ENCODE data around the gene MNX1.

The MNX1 gene

DNA sequence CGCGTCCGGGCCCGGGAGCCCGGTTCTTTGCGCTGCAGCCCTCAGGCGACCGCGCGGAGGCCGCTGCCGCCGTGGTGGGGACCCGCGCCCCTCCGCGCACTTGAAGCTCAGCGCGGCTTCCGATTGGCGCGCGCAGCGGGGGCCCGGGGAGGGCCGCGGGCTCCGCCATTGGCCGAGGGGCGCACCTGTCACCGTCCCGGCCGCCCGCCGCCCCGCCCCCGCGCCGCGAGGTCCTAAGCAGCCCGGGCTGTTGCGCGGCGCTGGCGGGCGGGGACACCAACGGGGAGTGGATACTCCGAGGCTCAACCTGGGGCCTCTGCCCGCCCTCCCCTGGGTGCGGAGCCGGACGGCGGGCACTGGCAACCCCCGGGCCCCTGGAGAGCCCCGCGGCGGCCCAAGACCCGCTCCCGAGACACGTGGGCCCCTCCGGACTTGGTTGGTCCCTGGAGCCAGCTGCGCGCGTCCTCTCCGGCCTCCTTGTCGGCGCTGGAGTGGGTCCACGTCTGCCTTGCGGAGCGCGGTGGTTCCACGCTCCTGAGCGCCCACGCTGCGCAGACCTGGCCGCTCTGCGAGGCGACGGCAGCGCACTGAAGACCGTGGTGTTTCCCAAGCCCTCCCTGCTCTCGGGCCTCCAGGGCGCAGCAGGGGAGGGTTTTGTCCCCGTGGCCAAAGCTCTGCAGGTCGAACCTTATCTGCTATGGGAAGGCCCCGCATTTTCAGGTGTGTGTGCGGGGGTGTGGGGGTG, at the start of gene MNX1:
MNX1 (minus strand) TSS at position 76 of the 745 bp plus-strand sequence. CDS start 313 bp downstream, outside the sequence.
- no peak for DNase-seq (ENCODE audit: low read depth, low spot score)

DNA sequence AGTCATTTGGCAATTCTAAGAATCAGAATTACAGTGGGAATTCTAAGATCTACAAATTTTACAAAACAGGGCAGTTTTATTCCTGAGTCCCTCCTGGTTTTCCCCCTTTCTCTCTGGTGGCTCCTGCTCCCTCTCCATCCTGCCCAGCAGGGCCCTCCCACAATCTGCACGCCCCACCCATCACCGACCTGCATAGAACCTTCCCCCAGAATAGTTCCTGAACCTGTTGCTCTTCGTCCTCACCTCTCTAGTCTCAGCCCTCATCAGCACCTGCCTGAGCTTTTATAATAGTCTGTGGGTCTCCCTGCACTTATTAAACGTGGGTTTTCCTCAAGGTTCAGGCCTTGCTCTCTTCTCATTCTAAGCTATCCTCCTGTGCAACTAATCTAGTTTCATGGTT, 49.1 kb upstream of the MNX1 start:
- DNase-seq (ENCODE audit: low read depth, low spot score), result no peak

DNA sequence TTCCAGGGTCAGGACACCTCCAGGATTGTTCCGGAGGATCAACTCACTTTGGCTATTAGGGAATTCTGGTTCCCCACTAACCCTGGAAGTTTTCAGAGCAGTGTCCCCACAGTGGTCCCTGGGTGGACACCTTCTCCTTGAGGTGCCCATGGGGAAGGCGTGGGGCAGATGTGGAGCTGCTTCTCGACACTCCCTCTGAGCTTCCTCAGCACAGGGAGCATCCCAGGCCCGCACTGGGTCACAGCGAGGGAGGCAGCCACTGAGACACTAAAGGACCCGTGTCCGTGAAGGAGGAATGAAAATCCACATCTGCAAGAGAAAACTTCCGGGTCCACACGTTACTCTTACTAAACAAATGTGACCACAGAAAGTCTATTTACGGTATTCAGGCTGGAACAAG, 48.2 kb upstream of the MNX1 start:
- DNase-seq (ENCODE audit: low read depth, low spot score), result no peak

DNA sequence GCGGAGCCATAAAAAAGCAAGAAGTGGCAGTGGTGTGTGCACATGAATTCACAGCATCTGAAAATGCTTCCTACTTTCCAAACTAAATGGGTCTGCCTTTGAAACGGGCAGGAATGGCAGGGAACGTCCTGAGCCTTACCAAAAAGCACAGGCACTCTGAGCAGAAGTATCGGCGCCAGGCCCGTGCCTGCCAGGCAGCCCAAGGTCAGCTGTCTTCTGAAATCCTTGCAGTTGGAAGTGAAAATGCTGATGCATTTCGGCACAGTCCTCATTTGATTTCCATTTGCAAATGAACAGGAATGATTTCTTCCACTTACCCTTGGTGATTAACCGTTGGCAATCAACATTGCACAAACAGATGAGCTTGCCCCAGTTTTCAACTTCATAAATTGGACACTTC, 47.6 kb upstream of the MNX1 start:
- no peak for DNase-seq (ENCODE audit: low read depth, low spot score)

DNA sequence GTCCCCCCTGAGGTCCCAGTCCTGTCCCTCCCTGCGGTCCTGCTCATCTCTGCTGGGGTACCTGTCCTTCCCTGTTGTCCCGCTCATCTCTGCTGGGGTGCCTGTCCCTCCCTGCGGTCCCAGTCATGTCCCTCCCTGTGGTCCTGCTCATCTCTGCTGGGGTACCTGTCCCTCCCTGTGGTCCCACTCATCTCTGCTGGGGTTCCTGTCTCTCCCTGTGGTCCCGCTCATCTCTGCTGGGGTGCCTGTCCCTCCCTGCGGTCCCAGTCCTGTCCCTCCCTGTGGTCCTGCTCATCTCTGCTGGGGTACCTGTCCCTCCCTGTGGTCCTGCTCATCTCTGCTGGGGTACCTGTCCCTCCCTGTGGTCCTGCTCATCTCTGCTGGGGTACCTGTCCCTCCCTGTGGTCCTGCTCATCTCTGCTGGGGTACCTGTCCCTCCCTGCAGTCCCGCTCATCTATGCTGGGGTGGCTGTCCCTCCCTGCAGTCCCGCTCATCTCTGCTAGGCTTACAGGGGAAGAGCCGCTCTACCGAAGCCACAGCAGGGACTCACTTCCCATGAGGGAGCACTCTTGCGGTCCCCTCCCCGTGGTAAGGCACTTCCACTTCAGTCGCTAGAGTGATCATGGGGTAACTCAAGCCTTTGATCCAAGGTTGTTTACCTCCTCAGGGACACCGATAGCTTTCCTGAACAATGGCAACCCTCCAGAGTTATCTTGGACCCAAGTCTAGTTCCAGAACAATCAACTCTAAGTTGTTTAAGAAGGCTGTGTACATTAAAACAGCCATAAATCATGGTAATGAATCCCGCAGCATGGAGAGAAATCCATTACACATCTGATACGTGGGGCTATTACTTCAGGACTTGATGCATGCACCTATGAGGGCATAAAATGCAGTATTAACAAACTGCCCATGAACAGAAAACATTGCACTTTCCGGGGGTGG, 46.8 kb upstream of the MNX1 start:
- no peak for DNase-seq (ENCODE audit: low read depth, low spot score)

DNA sequence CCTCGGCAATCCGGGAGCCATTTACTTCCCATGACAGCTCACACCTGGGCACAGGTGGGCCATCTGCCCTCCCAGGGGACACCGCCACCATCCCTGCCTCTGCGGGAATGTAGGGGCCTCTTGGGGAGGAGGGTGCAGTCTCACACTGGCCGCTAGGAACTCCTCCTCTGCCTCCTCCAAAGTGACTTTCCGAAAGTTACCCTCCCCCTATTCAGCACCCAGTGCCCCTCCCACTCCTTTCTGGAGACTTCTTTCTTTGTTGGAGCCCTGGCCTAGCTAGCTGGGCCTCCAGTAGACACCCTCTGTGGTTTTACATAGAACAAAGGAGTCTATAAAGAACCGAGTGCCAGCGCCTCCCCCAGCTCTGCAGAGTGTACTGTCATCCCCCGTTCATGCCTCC, 45.8 kb upstream of the MNX1 start:
- DNase-seq (ENCODE audit: low read depth, low spot score), result no peak

DNA sequence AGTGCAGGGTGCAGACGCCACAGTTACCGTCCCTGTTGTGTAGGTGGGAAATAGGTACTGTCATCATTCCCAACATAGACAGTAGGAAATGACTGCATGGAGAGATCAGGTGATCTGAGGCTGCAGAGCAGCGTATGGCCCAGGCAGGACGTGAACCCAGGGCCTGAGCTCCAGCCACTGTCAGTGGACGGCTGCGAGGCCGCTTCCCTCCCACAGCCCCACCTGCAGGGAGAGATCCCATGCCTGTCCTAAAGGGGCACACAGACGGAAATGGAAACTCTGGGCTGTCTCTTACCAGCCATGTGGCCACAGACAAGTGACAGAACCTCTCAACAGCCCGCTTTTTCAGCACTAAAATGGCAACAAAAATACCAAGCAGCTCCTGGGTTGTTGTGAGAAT, 44.5 kb upstream of the MNX1 start:
- no peak for DNase-seq (ENCODE audit: low read depth, low spot score)

DNA sequence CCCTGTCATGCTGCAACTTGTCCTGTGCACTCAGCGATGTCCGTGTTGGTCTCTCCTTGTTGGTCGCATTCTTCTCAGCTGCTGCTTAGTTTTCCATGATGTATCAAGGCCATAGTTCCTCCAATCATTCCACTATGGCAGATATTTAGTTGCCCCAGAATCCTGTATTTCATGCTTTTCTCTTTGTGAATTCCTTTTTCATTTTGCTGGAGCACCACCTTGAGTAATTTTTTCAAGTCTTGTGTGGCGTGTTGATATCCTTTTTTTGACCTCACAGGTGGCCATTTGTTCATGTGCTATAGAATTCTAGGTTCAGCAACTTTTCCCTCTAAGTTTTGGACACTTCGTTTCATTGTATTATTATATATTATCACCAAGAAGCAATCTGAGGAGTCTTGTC, 42.7 kb upstream of the MNX1 start:
- no peak for DNase-seq (ENCODE audit: low read depth, low spot score)

DNA sequence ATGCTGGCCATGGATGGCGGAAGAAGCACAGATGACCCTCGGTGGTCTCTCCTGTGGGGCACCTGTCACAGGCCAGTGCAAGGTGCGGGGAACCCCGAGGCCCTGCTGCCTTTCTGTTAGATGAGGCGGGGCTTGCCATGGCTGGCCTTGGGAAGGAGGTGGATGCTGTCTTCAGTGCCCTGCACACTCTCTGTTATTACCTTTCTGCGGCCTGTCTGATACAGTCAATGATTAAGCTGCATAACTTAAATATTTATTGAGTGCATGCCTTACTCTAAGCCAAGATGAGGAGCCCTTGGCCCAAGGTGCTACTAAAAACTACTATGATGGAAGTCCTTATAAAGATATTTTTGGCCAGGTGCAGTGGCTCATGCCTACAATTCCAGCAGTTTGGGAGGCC, 36.7 kb upstream of the MNX1 start:
- DNase-seq (ENCODE audit: low read depth, low spot score), result no peak

DNA sequence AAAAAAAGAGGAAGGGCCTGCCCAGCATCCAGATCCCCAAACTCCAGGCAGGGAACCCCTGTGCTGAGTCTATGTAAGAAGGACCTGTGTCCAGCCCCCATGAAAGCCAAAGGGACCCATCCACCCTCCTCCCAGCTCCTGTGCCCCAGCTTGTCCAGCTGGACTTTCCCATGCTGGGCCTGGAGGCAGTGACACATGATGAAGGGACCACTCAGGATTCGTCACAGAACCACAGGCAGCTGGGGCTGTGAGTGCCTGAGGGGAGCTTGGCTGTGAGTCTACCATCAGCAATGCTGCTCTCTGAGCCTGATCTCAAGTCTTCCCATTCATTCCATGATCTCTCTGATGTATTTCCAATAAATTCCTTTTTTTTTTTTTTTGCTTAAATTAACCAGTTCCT, 36.2 kb upstream of the MNX1 start:
- DNase-seq (ENCODE audit: low read depth, low spot score), result no peak

DNA sequence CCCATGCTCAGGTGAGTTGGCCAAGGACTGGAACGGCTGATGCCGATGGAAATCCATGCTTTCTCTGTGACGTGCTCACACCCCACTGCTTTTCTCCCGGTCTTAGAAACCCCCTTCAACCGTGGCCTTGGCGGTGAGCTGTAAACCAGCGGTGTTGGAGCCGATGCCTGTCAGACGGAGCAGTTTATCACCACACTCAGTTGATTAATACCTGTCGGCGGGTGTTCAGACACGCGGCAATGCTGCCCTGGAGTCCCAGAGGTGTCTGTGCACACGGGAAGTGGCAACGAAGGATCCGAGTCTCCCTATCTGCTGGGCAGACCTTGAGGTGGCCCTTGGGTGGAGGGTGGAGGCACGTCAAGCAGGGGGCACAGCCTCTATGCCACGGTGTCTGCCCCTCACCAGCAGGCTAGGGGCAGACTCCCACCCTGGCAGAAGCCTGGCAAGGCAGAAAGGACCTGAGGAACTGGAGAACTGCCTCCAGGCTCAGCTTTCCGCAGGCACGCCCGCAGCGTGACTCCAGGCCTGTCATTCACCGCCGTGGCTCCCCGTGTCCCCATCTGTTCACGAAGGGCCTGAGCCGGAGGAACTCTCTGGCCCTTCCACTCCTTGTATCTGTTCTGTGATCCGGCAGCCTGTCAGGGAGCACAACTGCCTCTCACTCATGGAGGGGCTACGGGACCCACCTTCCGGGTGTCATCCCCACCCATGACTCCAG, 34.6 kb upstream of the MNX1 start:
- DNase-seq (ENCODE audit: low read depth, low spot score), result no peak

DNA sequence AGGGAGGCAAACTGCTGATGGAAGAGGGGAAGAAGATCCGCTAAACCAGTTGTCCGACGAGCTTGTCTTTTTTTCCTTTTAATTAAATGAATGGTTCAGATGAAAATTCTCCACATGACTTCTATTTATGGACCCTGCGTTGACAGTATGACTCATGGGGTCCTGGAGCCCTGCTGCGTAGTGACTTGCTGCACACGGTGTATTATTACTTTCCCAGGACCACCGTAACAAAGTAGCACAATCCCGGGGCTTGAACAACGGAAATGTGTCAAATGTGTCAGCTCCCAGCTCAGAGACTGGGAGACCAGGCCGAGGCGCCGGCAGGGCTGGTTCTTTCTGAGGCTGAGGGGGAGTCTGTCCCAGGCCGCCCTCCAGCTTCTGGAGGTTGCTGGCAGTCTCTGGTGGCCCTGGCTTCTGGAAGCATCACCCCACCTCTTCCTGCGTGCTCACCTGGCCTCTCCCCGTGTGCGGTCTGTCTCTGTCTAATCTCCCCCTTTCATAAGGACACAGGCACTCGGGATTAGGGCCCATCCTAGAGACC, 33.8 kb upstream of the MNX1 start:
- DNase-seq (ENCODE audit: low read depth, low spot score), result no peak

DNA sequence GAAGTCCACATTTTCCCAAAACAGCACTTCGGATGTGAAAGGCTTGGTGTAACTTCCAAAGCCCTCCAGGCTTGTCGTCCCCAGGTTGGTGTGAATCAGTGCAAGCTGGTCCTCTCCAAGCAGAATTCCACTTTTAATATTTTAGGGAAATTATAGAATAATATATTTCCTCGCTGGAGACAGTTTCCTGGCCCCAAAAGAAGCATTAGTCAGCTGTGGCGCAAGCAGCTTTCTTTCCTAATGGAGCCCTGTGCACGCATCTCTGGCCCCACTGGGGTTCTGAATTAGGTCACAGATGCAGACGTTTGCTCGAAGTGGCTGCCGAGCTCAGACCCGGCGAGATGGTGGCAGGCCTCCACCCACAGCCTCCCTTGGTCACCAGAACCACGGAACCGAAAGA, 33.3 kb upstream of the MNX1 start:
- no peak for DNase-seq (ENCODE audit: low read depth, low spot score)

DNA sequence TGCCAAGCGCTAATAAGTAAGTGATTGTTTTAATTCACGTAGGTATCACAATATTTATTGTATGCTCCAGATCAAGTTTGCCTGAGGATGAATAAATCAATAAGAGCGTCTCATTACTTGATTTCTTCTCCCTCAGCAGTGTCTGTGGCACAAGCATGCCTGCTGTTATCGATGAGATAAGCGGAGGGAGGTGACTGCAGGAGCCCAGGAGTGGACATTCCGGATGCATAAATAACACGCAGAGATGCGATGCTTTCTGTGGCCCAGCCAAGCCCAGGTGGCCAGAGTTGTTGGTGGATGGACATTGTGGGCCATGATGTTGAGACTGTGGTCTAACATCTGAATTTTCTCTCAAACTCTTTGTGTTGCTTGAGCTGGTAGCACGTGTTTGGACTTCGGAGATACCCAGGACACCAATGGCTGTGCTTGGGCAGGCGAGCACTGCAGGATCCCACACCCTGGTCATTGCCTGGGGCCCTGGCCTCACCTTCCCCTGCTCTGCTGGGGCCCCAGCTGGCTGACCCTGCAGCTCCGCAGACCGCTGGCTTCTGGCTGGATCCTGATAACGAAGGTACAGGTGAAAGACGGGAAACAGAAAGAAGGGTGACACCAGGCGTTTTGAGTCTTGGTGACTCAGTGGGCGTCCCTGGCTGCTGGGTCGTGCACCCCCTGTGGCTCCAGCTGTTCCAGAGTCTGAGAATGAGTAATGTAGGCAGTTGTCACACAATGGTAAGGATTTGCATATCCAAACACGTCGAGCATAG, 31.2 kb upstream of the MNX1 start:
- DNase-seq (ENCODE audit: low read depth, low spot score), result no peak

DNA sequence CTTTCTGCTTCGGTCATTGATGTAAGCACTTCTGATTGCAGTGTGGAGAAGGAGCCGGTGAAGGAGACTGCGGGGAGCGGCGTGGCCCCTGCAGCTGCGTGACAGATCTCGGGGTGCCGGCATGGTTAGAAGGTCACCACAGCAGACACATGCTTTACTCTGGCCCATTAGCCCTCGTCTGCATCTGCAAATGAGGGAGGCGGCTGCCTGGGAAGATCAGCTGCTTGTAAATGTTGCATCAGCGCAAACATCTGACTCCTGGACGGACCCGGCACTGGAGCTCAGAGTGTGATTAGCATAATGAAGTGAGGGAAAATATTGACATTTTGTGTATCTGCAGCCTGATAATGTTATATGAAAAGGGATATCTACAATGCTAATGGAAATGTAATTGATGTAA, 30.5 kb upstream of the MNX1 start:
- DNase-seq (ENCODE audit: low read depth, low spot score), result no peak

DNA sequence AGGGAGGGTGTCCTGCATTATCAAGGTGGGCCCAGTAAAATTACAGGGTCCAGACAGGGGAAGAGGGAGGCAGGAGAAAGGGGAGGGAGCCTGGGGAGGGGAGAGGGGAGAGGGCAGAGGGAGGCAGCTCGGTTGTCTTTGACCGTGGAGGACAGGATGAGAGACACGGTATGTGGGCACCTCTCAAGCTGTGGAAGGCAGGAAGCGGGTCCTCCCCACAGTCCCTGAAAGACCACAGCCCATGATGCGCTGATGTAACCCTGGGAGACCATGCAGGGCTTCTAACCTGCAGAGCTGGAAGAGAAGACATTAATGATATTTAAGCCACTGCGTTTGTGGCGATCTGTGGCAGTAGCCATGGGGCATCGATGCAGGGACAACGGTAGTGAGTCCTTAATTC, 27.2 kb upstream of the MNX1 start:
- no peak for DNase-seq (ENCODE audit: low read depth, low spot score)

DNA sequence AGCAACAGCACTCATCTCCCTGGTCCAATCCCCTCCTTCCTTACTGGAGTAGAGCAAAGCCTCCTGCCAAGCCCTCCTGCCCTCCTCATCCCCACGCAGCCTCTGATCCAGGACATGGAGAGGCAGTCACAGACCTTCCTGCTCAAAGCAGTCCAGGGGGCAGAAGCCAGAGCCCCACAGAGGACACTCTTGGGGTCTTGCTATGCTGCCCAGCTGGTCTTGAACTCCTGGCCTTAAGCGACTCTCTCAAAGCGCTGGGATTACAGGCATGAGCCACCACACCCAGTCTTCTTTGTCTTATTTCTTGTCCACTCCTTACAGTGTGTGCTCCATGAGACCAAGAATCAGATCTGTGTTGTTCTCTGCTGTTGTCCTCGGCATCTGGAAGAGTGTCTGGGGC, 26.6 kb upstream of the MNX1 start:
- no peak for DNase-seq (ENCODE audit: low read depth, low spot score)

DNA sequence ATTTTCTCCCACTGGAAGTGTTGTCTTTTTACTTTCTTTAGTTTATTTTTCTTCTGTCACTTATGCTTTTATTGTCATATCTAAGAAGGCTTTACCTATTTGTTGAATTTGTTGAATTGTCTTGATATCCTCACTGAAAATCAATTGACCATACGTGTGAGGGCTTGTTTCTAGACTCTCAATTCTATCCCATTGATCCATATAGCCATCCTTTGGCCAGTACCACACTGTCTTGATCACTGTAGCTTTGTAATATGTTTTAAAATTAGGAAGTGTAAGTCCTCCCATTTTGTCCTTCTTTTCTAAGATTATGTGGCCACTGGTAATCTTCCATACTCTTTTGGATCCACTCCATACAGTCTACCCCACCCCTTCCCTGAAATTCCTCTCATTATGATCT, 25.5 kb upstream of the MNX1 start:
- DNase-seq (ENCODE audit: low read depth, low spot score), result no peak

DNA sequence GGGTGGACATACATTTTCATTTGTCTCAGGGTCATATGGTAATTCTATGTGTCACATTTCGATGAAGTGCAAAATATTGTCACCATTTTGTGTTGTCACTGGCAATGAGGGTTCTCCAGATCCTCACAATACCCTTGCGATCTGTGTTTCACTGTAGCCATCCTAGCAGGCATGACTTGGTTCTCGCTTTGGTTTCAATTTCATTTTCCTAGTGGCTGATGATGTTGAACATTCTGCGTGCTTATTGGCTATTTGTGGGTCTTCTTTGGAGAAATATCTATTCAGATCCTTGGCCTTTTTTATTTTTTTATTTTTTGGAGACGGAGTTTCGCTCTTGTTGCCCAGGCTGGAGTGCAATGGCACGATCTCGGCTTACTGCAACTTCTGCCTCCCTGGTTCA, 24.8 kb upstream of the MNX1 start:
- no peak for DNase-seq (ENCODE audit: low read depth, low spot score)

DNA sequence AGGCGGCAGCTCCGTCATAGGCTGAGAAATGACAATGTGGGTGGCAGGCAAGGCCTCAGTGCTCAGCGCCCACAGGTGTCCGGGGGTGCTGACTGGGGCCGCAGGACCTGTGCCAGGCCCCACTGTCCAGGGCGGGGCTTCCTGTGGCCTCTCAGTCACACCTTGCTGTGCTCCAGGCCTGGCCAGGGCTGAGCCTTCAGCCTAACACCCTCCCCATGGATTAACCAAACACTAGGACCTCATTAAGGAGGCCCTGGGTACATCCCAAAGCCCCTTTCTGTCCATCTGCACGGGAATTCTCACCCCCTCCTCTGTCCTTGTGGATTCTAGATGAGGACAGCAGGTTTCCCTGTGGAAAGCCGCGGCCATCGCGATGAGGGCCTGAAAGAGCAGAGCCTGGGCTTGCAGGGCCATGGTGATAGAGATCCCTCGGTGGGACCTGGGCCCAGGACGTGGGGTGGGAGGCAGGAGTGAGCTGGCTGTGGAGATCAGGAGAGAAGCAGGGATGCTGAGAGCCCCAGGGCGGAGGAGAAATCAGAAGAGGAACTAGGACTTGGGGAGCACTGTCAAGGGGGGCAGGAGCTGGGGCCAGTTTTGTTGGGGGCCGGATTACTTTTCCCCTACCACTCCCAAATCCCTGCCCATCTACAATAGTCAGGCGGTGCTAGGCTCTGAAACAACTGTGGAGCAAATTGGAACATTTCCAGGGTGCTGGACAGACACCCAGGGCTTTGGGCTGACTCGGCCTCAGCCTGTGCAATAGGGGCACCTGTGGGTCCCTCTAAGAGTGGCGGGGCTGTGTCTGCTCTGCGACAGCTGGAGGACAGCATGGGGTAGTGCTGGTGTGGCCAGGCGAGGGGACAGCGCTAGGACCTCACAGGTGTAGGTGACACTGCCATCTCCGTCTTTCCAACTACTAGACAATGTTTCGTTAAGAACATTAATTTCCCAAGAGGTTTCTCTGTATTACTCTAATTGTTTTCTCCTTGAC, 23.3 kb upstream of the MNX1 start:
- no peak for DNase-seq (ENCODE audit: low read depth, low spot score)

Measured in activated naive CD8-positive, alpha-beta T cell treated with anti-CD3 and anti-CD28 coated beads, Interleukin-2, amount 50 U/mL, for 16 hours (primary cell).